Fibroblast of skin of right quadriceps (primary cell): ENCODE data around the gene AICDA.
"Not testable (repeated sequence)": the region's sequence is repeated elsewhere in the genome, so short reads cannot be mapped to it uniquely, and the experiment has no call there.

ENCODE experiments used
- DNase-seq: peaks from one replicate; pipeline ENCODE4 v3.0.0-alpha.2; 2013

AICDA gene

DNA sequence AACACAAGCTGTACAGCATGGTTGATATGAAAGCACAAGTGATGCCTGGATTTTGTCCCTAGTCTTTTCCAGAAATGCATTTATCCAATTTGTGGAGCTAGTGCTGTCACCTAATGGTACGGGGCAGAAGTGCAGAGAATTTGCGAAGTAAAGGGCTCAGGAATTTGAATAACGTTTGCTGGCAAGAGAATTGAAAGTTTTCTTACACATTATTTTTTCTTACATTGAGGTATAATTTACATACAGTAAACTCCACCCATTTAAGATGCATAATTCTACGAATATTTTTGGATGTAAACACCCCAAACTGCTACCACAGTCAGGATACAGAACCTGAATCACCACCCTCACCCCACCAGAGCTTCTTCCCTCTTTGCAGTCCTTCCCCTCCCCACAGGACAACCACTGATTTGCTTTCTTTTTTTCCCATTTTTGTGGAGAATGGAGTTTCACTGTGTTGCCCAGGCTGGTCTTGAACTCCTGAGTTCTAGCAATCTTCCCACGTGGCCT, 3.5 kb downstream of the AICDA start:
- DNase-seq = peak; percentile 38

- no peak for DNase-seq
These were observed 5.8 kb downstream of the AICDA start for GRCh38 chr12:8606890-8607289.

DNA sequence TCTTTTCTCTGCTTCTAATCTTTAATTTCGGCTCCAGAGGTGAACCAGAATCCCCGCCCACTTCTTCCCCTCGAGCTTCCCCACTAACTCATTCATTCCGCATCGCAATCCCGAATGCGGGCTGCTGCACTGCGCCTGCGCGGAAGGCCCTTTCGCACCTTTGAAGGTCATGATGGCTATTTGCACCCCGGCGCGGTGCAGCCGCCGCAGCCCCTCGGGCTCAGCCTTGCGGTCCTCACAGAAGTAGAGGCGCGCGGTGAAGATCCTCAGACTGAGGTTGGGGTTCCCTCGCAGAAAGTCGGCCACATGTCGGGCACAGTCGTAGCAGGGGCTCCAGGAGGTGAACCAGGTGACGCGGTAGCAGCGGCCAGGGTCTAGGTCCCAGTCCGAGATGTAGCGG, 7.6 kb downstream of the AICDA start:
- no peak for DNase-seq

- no peak for DNase-seq
These were observed 8.8 kb downstream of the AICDA start for GRCh38 chr12:8603856-8604255.

DNA sequence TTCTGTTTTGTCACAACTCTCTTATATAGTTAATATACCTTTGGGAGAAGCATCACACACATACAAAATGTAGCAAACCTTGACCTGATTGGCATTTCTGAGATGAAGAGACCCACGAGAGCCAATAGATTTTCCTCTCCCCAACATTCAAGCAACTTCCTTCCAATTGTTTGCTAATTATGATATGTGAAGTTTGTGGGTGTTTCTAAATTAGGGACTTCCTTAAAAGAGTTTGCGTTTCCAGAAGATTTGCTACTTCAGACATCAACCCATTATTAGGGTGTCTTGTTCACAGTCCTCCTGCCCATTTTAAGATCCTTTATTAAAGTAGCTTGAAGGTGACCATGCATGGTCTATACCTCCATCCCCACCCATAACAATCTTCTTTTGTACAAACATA, 9.4 kb downstream of the AICDA start:
- no peak for DNase-seq

GRCh38 chr12:8596561-8596960, 16.1 kb downstream of the AICDA start:
- no peak for DNase-seq

- DNase-seq = no peak
These were observed 18.6 kb downstream of the AICDA start for GRCh38 chr12:8594072-8594471.

DNA sequence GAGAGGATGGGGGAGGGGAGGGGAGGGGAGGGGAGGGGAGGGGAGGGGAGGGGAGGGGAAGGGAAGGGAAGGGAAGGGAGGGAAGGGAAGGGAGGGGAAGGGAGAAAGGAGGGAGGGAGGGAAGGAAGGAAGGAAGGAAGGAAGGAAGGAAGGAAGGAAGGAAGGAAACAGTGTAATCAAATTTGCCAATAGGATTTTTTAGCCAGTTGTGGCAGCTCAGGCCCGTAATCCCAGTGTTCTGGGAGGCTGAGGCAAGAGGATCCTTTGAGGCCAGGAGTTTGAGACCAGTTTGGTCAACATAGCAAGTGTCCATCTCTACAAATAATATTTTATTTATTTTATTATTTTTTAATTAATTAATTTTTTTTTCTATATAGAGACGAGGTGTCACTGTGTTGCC, 19.4 kb downstream of the AICDA start:
- DNase-seq = no peak

DNA sequence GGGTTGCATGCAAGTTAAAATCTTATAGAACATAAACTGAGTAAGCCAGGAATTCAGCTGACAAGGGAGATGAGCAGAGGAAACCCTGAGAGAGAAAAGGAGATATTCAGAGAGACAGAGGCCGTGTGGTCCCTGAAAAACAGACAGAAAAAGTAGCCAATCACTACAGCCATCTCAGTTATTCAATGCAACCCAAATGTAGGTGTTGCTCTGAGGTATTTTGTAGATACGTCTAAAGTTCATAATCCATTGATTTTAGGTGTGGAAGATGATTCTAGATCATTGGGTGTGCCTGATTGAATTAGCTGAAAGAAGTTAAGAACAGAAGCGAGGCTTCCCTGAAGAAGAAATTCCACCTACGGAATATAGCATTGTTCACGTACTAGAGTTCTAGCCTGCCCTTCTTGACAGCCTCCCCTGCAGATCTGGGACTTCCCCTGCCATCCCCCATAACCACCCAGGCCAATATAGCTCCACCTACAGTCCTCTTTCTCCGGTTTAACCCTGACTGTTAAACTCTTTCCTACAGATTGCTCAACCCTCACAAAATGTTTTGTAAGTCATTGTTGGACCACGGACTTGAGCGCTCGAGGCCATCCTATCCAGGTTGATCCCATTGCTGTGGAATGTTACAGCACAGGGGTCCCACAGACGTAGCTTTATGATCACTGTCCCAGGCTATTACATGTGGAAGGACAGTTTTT, 21.7 kb downstream of the AICDA start:
- DNase-seq = no peak

- DNase-seq = no peak
These were observed 23.0 kb downstream of the AICDA start for GRCh38 chr12:8589679-8590078.

DNA sequence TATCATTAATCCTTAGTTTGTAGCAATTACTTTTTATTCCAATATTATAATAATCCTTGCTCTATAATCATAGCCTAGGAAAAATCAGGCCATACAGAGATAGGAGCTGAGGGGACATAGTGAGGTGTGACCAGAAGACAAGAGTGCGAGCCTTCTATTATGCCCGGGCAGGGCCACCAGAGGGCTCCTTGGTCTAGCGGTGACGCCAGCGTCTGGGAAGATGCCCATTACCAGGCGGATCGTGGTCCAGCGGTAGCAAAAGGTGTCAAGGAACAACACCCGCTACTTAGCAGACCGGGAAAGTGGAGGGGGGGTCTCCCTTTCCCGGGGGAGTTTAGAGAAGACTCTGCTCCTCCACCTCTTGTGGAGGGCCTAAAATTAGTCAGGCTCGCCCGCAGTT, 28.2 kb downstream of the AICDA start:
- not testable (repeated sequence) for DNase-seq

DNA sequence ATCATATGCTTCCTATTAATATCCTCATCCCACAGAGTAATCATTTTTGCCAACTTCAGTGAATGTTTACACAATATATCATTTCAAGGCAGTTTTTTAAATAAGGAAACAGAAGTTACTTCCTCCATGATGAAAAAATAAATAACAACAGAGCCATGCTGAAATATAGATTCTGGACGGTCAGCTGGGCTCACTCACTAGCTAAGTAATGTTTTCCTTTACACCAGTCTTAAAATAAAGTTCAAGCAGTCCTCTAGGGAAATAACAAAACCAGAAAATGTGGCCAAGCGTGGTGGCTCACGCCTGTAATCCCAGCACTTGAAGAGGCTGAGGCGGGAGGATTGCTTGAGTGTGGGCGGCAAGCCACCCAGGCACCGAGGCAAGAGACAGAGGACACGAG, 28.7 kb downstream of the AICDA start:
- no peak for DNase-seq

- DNase-seq = no peak
These were observed 31.4 kb downstream of the AICDA start for GRCh38 chr12:8581098-8581784.

GRCh38 chr12:8577879-8578278, 34.8 kb downstream of the AICDA start:
- DNase-seq = no peak

DNA sequence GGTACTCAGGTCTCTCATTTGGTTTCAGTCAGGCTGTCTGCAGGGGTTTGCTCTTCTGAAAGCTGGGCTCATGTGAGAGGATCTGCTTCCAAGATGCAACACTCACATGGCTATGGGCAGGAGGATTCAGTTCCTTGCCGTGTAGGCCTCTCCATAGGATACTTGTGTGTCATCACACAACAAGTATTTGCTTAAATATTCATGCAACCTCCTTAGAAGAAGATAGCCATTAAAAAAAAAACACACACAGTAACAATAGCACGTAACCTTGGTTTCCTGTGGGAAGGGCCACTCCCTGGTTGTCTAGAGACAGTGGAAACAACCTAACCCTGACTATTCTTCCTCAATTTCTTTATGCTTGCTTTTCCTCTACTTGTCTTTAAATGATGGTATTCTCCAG, 40.2 kb downstream of the AICDA start:
- no peak for DNase-seq

- DNase-seq = no peak
These were observed 46.1 kb downstream of the AICDA start for GRCh38 chr12:8566525-8566924.

GRCh38 chr12:8566052-8566451, 46.6 kb downstream of the AICDA start:
- not testable (repeated sequence) for DNase-seq

DNA sequence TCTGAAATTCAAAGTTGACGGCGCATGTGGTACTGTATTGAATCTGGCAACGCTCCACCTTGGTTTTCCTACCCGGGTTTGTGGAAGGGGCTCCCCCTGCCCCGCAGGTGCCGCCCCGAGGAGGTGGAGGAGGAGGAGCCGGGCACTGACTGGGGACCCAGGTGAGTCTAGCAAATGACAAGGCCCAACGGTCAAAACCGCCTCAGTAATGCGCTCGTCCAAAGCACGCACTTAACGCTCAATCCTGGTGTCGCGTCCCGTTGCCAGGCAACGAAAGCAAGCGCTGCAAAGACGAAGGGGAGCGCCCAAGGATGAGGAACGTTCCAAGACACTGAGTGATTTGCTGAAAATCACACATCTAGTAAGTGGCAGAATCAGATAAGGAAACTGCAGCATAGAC, 48.0 kb downstream of the AICDA start:
- DNase-seq = no peak

GRCh38 chr12:8563356-8563755, 49.3 kb downstream of the AICDA start:
- no peak for DNase-seq

GRCh38 chr12:8562310-8562709, 50.3 kb downstream of the AICDA start:
- DNase-seq = no peak

GRCh38 chr12:8561011-8561410, 51.6 kb downstream of the AICDA start:
- DNase-seq = no peak

GRCh38 chr12:8559676-8560075, 53.0 kb downstream of the AICDA start:
- peak; percentile 16 for DNase-seq

DNA sequence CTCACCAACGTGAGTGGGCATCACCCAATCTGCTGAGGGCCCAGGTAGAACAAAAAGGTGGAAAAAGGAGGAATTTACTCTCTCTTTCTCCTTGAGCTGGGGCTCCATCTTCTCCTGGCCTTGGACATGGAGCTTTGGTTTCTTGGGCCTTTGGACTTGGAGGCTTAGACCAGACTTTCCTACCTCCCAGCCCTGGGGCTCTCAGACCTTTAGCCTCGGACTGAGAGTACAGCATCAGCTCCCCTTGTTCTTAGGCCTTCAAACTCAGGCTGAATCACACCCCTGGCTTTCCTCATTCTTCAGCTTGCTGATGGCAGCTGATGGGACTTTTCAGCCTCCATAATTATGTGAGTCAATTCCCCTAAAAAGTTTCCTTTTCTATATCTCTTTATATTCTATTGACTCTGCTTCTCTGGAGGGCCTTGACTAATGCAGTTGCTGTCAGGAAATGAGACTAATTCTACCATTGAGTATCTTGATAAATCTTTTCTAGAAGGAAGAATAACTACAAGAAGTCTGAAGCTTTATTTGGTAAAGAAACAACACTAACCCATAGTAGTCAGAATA, 56.0 kb downstream of the AICDA start:
- no peak for DNase-seq
